ENCODE results near the gene ZNF541.
A peak's percentile ranks its signal among the peaks of the same experiment; 100 is the strongest.

ZNF541 gene

GRCh38 chr19:47580397-47580796, 7.4 kb upstream of the ZNF541 start:
- TF ChIP-seq CTCF (IDR thresholded peaks at IDR 0.05) (no peak), ZFX (IDR thresholded peaks at IDR 0.05; ENCODE audit: borderline replicate concordance) (no peak)

GRCh38 chr19:47572635-47573034, 313 bp downstream of the ZNF541 start:
- H3K27ac ChIP-seq = no peak overlapping the region
- TF ChIP-seq CTCF (IDR thresholded peaks at IDR 0.05) = no peak
- TF ChIP-seq ZFX (IDR thresholded peaks at IDR 0.05; ENCODE audit: borderline replicate concordance) = no peak

More at GRCh38 chr19:47580397-47580796, 7.4 kb upstream of the ZNF541 start:
- no peak overlapping the region for H3K27ac ChIP-seq

- no peak overlapping the region for H3K27ac ChIP-seq
- TF ChIP-seq ZFX (IDR thresholded peaks at IDR 0.05; ENCODE audit: borderline replicate concordance) = no peak
- no peak for TF ChIP-seq CTCF (IDR thresholded peaks at IDR 0.05)
Observed at GRCh38 chr19:47569331-47569730, 3.6 kb downstream of the ZNF541 start.

- TF ChIP-seq ZFX (IDR thresholded peaks at IDR 0.05; ENCODE audit: borderline replicate concordance) (no peak), CTCF (IDR thresholded peaks at IDR 0.05) (no peak)
- H3K27ac ChIP-seq = peak overlapping the region; percentile 75
Observed at GRCh38 chr19:47564081-47564480, 8.9 kb downstream of the ZNF541 start.

- H3K27ac ChIP-seq = peak overlapping the region; percentile 75
Observed at GRCh38 chr19:47561440-47562057, 11.4 kb downstream of the ZNF541 start.

GRCh38 chr19:47560999-47561398, 11.9 kb downstream of the ZNF541 start:
- peak overlapping the region; percentile 75 for H3K27ac ChIP-seq
- TF ChIP-seq ZFX (IDR thresholded peaks at IDR 0.05; ENCODE audit: borderline replicate concordance) = no peak
- TF ChIP-seq CTCF (IDR thresholded peaks at IDR 0.05) = no peak

More at GRCh38 chr19:47561440-47562057, 11.4 kb downstream of the ZNF541 start:
- no peak for TF ChIP-seq ZFX (IDR thresholded peaks at IDR 0.05; ENCODE audit: borderline replicate concordance)
- no peak for TF ChIP-seq CTCF (IDR thresholded peaks at IDR 0.05)

GRCh38 chr19:47550129-47550528, 22.8 kb downstream of the ZNF541 start:
- TF ChIP-seq CTCF (IDR thresholded peaks at IDR 0.05) = no peak
- TF ChIP-seq ZFX (IDR thresholded peaks at IDR 0.05; ENCODE audit: borderline replicate concordance) = no peak
- H3K27ac ChIP-seq = no peak overlapping the region

Measured in 22Rv1 (cell line).